ENCODE results near the gene UCP2.
"Not testable (repeated sequence)": the region's sequence is repeated elsewhere in the genome, so short reads cannot be mapped to it uniquely, and the experiment has no call there.

Gene UCP2

DNA sequence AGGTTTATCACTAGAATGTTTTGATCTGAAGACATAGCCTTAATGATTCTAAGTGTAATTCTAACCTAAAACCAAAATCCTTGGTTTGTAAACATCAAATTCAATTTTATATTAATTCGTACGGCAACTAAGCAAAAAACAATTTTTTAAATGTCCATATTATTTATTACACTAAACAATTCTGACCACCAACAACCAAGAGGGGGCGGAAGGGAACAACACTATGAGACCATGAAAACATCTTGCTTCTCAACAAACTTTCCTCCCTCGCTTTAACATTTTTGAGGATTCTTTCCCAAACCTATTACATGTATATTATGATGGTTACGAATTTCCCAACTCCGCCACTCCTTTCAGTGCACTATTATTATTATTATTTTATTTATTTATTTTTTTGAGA, 6.5 kb upstream of the UCP2 start:
- DNase-seq, result no peak
- Mint-ChIP-seq H3K36me3 (ENCODE audit: low read depth) (no peaks in the 10 kb centered on the region), H3K4me1 (ENCODE audit: low read depth) (peaks cover 42% of the 10 kb centered on the region), H3K27ac (no peak overlapping the region), H3K9me3 (no peaks in the 10 kb centered on the region), H3K27me3 (no peaks in the 10 kb centered on the region), H3K4me3 (no peak overlapping the region)

DNA sequence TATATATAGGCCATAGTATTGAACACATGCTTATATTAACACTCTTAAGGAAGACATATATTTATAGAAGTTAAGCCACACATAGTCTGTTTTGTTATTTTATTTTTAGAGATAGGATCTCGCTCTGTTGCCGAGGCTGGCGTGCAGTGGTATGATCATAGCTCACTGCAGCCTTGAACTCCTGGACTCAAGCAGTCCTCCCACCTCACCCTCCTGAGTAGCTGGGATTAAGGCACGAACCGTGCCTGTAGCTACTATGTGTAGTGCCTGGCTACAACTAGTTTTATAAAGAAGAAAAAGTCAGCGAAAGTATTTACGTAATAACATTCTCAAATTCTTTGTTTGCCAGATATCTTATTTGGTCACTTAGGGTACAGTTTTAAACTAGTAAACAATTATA, 5.6 kb upstream of the UCP2 start:
- no peak overlapping the region for H3K4me3 Mint-ChIP-seq
- H3K27me3 Mint-ChIP-seq, result no peaks in the 10 kb centered on the region
- H3K27ac Mint-ChIP-seq, result no peak overlapping the region
- DNase-seq, result no peak
- H3K4me1 Mint-ChIP-seq (ENCODE audit: low read depth), result peaks cover 49% of the 10 kb centered on the region
- no peaks in the 10 kb centered on the region for H3K9me3 Mint-ChIP-seq
- peaks cover 5% of the 10 kb centered on the region for H3K36me3 Mint-ChIP-seq (ENCODE audit: low read depth)

DNA sequence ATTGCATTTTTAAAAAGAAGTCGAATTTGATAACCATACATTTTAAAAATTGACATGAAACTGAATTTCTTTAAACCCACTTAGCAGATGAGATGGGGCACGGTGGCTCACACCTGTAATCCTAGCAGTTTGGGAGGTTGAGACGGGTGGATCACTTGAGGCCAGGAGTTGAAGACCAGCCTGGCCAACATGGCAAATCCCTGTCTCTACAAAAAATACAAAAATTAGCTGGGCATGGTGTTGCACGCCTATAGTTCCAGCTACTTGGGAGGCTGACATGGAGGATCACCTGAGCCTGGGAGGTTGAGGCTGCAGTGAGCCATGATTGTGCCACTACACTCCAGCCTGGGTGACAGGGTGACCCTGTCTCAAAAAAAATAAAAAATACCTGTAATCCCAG, 3.0 kb upstream of the UCP2 start:
- peak overlapping the region; percentile 38 for H3K4me3 Mint-ChIP-seq
- H3K4me1 Mint-ChIP-seq (ENCODE audit: low read depth), result peaks cover 38% of the 10 kb centered on the region
- not testable (repeated sequence) for H3K9me3 Mint-ChIP-seq, DNase-seq, H3K27ac Mint-ChIP-seq, H3K27me3 Mint-ChIP-seq
- peaks cover 28% of the 10 kb centered on the region for H3K36me3 Mint-ChIP-seq (ENCODE audit: low read depth)

DNA sequence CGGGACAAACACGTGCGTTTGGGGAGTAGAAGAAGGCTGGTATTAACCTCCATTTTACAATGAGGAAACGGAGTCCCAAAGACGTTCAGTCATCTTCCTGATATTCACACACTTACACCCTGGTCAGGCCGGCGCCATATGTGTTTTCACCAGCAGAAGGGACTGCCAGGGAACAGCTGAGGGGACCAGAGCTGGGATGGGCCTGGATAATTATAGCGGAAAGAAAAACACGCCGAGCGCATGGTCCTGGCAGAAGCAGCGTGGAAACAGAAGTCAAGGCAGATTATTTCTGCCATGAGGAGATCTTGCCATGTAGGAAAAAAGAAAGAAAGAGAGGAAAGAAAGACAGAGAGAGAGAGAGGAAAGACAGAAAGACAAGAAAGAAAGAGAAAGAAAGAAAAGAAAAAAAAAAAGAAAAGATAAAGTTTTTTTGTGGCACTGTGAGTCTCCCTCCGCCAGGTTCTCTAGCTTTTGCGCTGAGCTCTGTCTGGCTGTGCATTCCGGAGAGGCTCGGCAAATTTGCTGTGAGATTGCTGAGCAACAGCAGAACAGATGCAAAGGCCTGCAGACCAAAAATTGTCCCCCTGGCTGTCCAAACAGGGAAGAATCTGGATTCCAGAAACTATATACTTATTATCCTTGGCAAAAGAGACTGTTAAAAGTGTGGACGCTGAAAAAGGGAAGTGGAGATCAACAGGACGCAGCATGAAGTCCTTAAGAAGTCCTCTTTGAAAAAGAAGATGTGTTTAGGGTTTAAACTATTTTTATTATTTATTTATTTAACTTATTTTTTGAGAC, 1.3 kb upstream of the UCP2 start:
- Mint-ChIP-seq H3K4me1 (ENCODE audit: low read depth) (peaks cover 52% of the 10 kb centered on the region), H3K36me3 (ENCODE audit: low read depth) (peaks cover 45% of the 10 kb centered on the region), H3K27ac (peak overlapping the region; percentile 99), H3K9me3 (no peaks in the 10 kb centered on the region), H3K27me3 (no peaks in the 10 kb centered on the region), H3K4me3 (peak overlapping the region; percentile 90)
- DNase-seq, result no peak

DNA sequence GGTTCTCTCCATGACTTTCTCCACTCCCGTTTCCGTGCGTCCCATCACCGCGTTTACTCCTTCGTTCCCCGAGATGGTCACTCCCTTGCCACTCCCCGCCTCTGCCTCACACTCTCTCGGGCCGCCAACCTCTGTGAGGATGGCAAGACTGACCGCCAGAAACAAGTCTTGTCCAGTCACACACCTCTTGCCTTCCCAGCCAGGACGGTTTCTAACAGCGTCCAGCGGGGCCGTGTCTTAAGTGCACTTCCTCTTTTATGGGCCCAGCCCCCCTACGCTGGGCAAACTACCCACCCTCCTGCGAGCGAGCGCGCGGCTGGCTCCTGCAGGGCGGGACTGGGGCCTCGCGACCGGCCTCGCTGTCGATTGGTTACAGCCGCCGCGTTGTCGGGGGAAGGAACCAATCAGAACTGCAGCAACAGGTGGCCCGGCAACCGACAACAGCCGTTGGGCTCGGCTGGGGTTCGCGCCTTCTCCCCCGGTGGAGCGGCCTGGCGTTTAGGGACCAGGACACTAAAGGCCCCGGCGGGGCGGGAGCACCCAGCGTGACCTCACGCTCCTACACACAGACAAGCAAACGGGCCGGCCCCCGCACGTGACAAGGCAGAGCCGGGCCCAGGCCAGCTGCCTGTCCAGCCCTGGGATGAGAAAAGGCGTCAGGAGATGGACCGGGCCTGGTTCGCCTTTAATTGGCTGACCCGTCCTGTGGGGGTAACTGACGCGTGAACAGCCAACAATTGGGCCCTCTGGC, 522 bp upstream of the UCP2 start:
- Mint-ChIP-seq H3K4me1 (ENCODE audit: low read depth) (peaks cover 60% of the 10 kb centered on the region), H3K4me3 (peak overlapping the region; percentile 90), H3K27ac (peak overlapping the region; percentile 99), H3K36me3 (ENCODE audit: low read depth) (peaks cover 53% of the 10 kb centered on the region), H3K27me3 (no peaks in the 10 kb centered on the region), H3K9me3 (no peaks in the 10 kb centered on the region)
- DNase-seq, result peak; percentile 93

DNA sequence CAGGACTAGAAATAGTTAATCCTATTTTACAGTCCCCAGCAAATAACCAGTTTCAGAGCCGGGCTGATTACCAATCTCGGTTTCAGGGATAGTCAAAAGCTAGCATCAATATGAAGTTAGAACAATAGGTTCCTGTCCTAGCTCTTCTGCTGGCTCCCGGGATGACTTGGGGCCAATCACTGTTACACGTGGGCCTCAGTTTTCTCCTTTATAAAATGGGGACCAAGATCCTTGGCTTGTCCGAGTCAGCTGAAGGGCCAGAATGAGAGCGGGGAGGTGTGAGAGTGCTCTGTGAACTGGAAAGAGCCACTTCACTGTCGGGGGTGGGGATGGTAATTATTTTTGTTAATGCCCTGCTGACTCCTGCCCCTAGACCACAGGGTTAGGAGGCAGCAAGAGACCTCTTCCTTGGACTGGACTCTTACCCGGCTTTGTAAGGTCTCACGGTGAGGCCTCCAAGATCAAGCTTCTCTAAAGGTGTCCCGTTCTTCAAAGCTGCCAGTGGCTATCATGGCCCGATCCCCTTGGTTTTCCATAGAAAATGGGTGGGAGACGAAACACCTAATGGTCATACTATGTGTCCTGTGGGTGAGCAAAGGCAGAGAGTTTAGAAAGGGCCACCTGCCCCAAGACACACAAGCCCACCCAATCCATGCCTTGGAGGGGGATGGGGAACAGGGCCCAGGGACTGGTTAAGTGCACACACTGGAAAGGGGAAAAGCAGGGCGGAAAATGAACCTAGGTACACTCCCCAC, 1.4 kb downstream of the UCP2 start:
- H3K27ac Mint-ChIP-seq, result peak overlapping the region; percentile 96
- peaks cover 78% of the 10 kb centered on the region for H3K4me1 Mint-ChIP-seq (ENCODE audit: low read depth)
- H3K36me3 Mint-ChIP-seq (ENCODE audit: low read depth), result peaks cover 72% of the 10 kb centered on the region
- DNase-seq, result no peak
- H3K27me3 Mint-ChIP-seq, result no peaks in the 10 kb centered on the region
- H3K9me3 Mint-ChIP-seq, result no peaks in the 10 kb centered on the region
- peak overlapping the region; percentile 90 for H3K4me3 Mint-ChIP-seq

DNA sequence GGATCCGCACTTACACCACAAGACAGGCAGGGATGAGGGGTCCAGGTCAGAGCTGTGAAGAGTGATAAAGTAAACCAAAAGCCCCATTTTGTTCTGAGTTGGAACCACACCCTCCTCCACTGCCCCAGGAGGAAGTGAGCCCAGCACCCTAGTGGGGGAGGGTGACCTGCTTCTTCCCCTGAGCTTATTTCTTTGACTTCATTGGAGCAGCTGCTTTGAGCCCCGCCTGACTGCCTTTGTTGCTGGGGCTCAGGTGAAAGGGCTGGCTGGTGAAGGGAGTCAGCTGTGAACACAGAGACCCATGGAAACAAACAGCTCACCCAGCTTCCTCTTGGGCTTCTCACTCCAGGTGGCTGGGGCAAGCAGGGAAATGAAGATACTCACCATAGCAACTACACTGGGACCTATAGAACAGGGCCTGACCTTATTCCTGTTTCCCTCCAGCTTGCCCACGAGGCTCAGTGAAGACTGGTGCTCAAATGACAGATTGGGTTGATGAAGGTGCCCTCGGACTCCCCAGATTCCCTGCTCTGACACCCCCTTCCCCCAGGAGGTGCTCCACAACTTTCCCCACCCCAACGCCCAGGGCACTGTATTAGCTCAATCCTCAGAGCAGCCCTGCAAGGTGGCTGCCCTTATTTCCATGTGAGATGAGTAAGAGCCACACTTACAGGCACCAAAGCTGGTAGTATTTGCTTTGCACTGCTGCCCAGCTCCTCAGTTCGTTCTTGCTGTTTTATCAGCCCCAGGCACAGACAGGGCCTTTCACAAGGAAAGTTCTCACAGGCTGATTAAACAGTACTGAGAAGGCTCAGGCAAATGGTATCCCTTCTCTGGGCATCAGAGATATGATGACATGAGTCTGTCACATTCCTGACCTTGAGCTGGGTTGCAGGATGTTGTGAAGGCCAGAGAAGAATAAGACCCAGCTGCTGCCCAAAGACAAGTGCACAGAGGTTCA, 2.4 kb downstream of the UCP2 start:
- Mint-ChIP-seq H3K36me3 (ENCODE audit: low read depth) (peaks cover 82% of the 10 kb centered on the region), H3K9me3 (no peaks in the 10 kb centered on the region), H3K27ac (peak overlapping the region; percentile 96), H3K27me3 (no peaks in the 10 kb centered on the region), H3K4me1 (ENCODE audit: low read depth) (peaks cover 79% of the 10 kb centered on the region), H3K4me3 (peak overlapping the region; percentile 90)
- DNase-seq, result peak; percentile 73

DNA sequence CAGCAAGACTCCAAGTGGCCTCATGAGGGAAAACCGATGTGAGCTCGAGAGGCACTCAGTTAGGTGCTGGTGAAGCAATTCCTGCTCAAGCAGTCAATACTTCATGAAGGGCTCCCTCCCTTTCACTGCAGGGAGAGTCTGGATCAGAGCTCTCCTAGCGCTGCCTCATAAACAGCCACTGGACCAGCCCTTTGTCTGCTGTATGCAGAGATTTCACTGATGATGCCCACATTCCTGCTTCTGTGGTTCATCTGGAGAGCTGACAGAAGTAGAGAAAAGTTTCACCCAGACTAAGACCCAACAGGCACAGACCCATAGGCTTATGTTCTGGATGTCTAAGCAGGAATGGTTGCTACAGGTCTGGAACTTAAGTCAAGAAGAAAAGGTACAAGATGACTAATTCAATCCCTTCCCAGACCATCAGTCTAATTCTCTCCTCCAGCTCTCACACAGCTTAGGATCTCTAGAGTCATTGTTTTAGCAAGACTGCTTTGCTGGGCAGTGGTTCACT, 4.0 kb downstream of the UCP2 start:
- H3K9me3 Mint-ChIP-seq, result no peaks in the 10 kb centered on the region
- no peaks in the 10 kb centered on the region for H3K27me3 Mint-ChIP-seq
- peak overlapping the region; percentile 96 for H3K27ac Mint-ChIP-seq
- H3K4me3 Mint-ChIP-seq, result peak overlapping the region; percentile 90
- peaks cover 96% of the 10 kb centered on the region for H3K36me3 Mint-ChIP-seq (ENCODE audit: low read depth)
- DNase-seq, result peak; percentile 11
- H3K4me1 Mint-ChIP-seq (ENCODE audit: low read depth), result peaks cover 82% of the 10 kb centered on the region

DNA sequence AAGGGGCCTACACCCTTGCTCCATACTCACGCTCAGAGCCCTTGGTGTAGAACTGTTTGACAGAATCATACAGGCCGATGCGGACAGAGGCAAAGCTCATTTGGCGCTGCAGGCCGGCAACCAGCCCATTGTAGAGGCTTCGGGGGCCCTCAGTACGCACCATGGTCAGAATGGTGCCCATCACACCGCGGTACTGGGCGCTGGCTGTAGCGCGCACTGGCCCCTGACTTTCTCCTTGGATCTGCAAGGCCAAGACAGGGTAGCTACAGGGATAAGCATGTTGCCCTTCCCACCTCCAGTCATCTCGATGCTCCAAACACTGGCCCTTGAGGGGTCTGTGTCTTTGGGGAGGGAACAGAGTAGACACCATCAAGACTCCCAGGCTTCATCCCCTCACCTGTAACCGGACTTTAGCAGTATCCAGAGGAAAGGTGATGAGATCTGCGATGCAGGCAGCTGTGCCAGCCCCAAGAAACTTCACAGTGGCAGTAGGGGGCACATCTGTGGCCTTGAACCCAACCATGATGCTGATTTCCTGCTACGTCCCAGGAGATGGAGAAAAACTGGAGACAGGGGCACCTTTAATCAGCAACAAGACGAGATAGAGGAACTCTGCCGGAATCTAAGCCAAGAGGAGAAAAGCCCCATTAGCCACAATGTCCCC, 4.7 kb downstream of the UCP2 start:
- peak overlapping the region; percentile 96 for H3K27ac Mint-ChIP-seq
- H3K9me3 Mint-ChIP-seq, result no peaks in the 10 kb centered on the region
- peaks cover 84% of the 10 kb centered on the region for H3K4me1 Mint-ChIP-seq (ENCODE audit: low read depth)
- DNase-seq, result no peak
- H3K36me3 Mint-ChIP-seq (ENCODE audit: low read depth), result peaks cover 98% of the 10 kb centered on the region
- no peaks in the 10 kb centered on the region for H3K27me3 Mint-ChIP-seq
- H3K4me3 Mint-ChIP-seq, result peak overlapping the region; percentile 90

DNA sequence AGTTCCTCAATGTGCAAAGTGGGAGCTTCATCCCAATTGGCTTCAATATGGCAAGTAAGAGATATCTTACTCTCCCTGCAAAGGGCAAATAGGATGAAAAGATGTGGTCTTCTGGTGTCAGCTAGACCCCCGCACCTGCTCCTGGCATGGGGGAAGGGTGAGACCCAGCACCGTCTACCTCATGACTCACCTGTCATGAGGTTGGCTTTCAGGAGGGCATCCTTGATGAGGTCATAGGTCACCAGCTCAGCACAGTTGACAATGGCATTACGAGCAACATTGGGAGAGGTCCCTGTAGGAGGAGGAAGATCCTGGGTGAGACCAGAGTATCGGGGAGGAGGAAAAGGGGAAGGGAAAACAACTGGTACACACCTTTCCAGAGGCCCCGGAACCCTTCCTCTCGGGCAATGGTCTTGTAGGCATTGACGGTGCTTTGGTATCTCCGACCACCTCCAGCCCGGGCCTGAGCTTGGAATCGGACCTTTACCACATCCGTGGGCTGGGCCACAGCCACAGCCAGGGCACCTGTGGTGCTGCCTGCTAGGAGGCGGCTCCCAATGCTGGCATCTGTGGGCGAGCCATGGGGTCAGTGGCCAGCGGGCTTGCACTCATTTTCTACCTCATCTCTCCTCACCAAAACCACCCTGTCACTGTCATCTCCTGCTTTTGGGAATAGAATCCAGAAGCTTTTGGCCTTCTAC, 6.0 kb downstream of the UCP2 start:
- no peak for DNase-seq
- Mint-ChIP-seq H3K27me3 (no peaks in the 10 kb centered on the region), H3K9me3 (no peaks in the 10 kb centered on the region), H3K27ac (peak overlapping the region; percentile 83), H3K4me3 (peak overlapping the region; percentile 15), H3K36me3 (ENCODE audit: low read depth) (peaks cover 87% of the 10 kb centered on the region), H3K4me1 (ENCODE audit: low read depth) (peaks cover 96% of the 10 kb centered on the region)

DNA sequence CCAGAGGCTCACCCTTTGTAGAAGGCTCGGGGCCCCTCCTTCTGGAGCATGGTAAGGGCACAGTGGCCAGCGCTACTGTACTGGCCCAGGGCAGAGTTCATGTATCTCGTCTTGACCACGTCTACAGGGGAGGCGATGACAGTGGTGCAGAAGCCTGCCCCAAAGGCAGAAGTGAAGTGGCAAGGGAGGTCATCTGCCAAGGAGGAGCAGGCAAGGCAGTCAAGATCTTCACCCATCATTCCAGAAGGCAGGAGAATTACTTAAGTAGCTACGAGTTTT, 7.2 kb downstream of the UCP2 start:
- Mint-ChIP-seq H3K36me3 (ENCODE audit: low read depth) (peaks cover 75% of the 10 kb centered on the region), H3K4me1 (ENCODE audit: low read depth) (peaks cover 96% of the 10 kb centered on the region), H3K9me3 (no peaks in the 10 kb centered on the region), H3K4me3 (no peak overlapping the region), H3K27me3 (no peaks in the 10 kb centered on the region), H3K27ac (peak overlapping the region; percentile 83)
- DNase-seq, result no peak

DNA sequence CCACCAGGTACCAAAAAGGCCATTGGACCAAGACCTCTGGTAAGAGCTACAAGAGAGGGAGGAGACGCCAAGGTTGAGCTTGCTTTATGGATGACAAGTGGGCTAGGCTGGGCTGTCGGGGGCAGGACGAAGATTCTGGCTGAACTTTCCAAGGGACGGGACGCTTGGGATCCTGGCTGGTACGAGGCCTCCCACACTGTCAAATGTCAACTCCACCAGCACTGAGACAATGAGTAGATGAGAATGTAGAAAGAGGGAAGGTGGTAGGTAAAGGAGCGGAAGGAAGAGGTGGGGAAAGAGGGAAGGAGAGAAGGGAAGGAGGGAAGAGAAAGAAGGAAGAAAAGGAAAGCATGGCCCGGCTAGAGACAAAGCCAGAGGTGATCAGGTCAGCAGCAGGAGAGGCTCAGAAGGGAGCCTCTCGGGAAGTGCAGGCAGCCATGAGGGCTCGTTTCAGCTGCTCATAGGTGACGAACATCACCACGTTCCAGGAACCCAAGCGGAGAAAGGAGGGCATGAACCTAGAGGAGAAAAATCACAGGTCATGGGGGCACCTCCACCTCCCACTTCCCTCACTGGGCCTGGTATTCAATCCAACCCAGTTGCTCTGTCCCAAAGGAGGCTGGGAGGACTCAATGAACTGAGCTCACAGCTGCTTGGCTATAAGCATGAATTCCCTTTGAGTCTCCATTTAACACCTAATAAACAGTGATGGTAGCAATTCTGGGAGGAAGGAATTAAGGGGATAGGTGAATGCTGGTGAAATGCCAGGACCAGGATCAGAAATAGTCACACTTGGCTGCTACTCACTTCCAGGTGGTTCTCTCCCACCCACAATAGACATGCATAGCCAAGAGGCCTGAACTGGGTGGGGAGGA, 7.8 kb downstream of the UCP2 start:
- peak overlapping the region; percentile 83 for H3K27ac Mint-ChIP-seq
- H3K4me1 Mint-ChIP-seq (ENCODE audit: low read depth), result peaks cover 96% of the 10 kb centered on the region
- no peak for DNase-seq
- peaks cover 69% of the 10 kb centered on the region for H3K36me3 Mint-ChIP-seq (ENCODE audit: low read depth)
- no peaks in the 10 kb centered on the region for H3K9me3 Mint-ChIP-seq
- no peak overlapping the region for H3K4me3 Mint-ChIP-seq
- H3K27me3 Mint-ChIP-seq, result no peaks in the 10 kb centered on the region
